GM12878 (cell line): ENCODE data around the gene NAT14. TPM values are rescaled to one million over a fixed set of nuclear protein-coding genes. Genes with fewer than 3 reads are reported as not detected.

Source experiments
- ATAC-seq: fragments of 200-7000 bp; cut with Tn5 transposase; 3 replicates; pipeline ENCODE4 v1.9.1; 2020; ENCODE audit warnings: mild to moderate bottlenecking, moderate library complexity
- BruUV-seq: library from RNA; stranded (reverse); fragments of 400-500 nt; replicated peaks from 2 replicates; lab custom pipeline; 2021; lab: Mats Ljungman, UMichigan
- CTCF ChIA-PET: fragments of 300-600 bp; sonication (Branson Sonifier 250); formaldehyde crosslinking; extraction: SDS; loops from one replicate; lab custom pipeline; 2021; ENCODE audit warnings: inconsistent platforms; lab: Yijun Ruan, JAX
- POLR2A ChIA-PET: fragments of 350-600 bp; formaldehyde crosslinking; extraction: SDS; loops from one replicate; lab custom pipeline; 2021; ENCODE audit warnings: inconsistent platforms; lab: Charles Lee
- RAD21 ChIA-PET: fragments of 300-600 bp; sonication (Branson Sonifier 250); formaldehyde crosslinking; loops from one replicate; lab custom pipeline; 2023; ENCODE audit warnings: antibody characterized with exemption; ENCODE audit not compliant: unreplicated experiment; lab: Charles Lee
- SMC1A ChIA-PET: fragments of 300-600 bp; sonication (Branson Sonifier 250); formaldehyde crosslinking; loops from one replicate; lab custom pipeline; 2023; ENCODE audit not compliant: unreplicated experiment, uncharacterized antibody; lab: Charles Lee
- DNase-seq: peaks from one replicate; pipeline ENCODE4 v3.0.0-alpha.2; 2011; ENCODE audit warnings: low read depth, low spot score
- FAIRE-seq: peaks from 3 replicates; lab custom pipeline; 2011; peaks lifted over from hg19 to GRCh38; lab: Jason Lieb, UNC
- H2AFZ ChIP-seq: 2 replicates; pipeline ENCODE4 v1.6.0; 2011; ENCODE audit warnings: low read depth, low read length, control low read depth; ENCODE audit not compliant: control insufficient read depth
- H3K27ac ChIP-seq: 2 replicates; pipeline ENCODE4 v1.5.1; 2011; ENCODE audit warnings: control low read depth; ENCODE audit not compliant: control insufficient read depth, insufficient read depth
- H3K27me3 ChIP-seq, 2 experiments: replicated peaks in 1 of 2; 2 replicates each; pipeline versions ENCODE4 v1.6.0 to v1.6.1; 2011; ENCODE audit warnings: low read length in 1 of 2; ENCODE audit not compliant: control insufficient read depth in 2 of 2, insufficient read depth in 2 of 2
- H3K36me3 ChIP-seq, 2 experiments: 2 replicates each; pipeline ENCODE4 v1.5.1; 2011; ENCODE audit warnings: low read length in 1 of 2; ENCODE audit not compliant: control insufficient read depth in 2 of 2, insufficient read depth in 2 of 2
- H3K4me1 ChIP-seq: 2 replicates; pipeline ENCODE4 v1.6.1; 2011; ENCODE audit warnings: mild to moderate bottlenecking, low read length, moderate library complexity, mixed read lengths; ENCODE audit not compliant: control insufficient read depth, insufficient read depth
- H3K4me2 ChIP-seq: 2 replicates; pipeline ENCODE4 v1.6.0; 2011; ENCODE audit warnings: control low read depth; ENCODE audit not compliant: control insufficient read depth, insufficient read depth
- H3K4me3 ChIP-seq: fragments of 200-600 bp; sonication (generic); 2 replicates; pipeline ENCODE4 v1.5.1; 2016
- H3K79me2 ChIP-seq: 2 replicates; pipeline ENCODE4 v1.6.0; 2011; ENCODE audit warnings: low read length; ENCODE audit not compliant: control insufficient read depth, insufficient read depth
- H3K9ac ChIP-seq: 2 replicates; pipeline ENCODE4 v1.8.0; 2011; ENCODE audit warnings: low read length, control low read depth, mixed read lengths; ENCODE audit not compliant: control insufficient read depth, insufficient read depth
- H3K9me3 ChIP-seq: replicated peaks from 3 replicates; pipeline ENCODE4 v1.5.1; 2011; ENCODE audit warnings: mild to moderate bottlenecking, low read length; ENCODE audit not compliant: control insufficient read depth, insufficient read depth
- H4K20me1 ChIP-seq: 2 replicates; pipeline ENCODE4 v1.6.0; 2011; ENCODE audit not compliant: control insufficient read depth, insufficient read depth
- DPF2 ChIP-seq: fragments of 450-650 bp; IDR thresholded peaks from 2 replicates; pipeline ENCODE4 v1.6.1; 2017; ENCODE audit warnings: mild to moderate bottlenecking
- FOS ChIP-seq: IDR thresholded peaks from 3 replicates; pipeline ENCODE4 v1.6.1; 2011; ENCODE audit warnings: borderline replicate concordance; ENCODE audit not compliant: insufficient read length; ENCODE audit errors: extremely low read depth
- IKZF1 ChIP-seq: fragments of 450-650 bp; conservative IDR thresholded peaks from 2 replicates; pipeline ENCODE4 v1.6.1; 2017; ENCODE audit warnings: antibody characterized with exemption, mild to moderate bottlenecking
- MTA3 ChIP-seq: IDR thresholded peaks from 2 replicates; pipeline ENCODE4 v1.6.1; 2012; ENCODE audit warnings: low read length, inconsistent platforms, borderline replicate concordance
- PAX8 ChIP-seq: fragments of 450-650 bp; IDR thresholded peaks from 2 replicates; pipeline ENCODE4 v1.6.1; 2017; ENCODE audit warnings: mild to moderate bottlenecking, moderate library complexity
- PML ChIP-seq: IDR thresholded peaks from 2 replicates; pipeline ENCODE4 v1.6.1; 2012; ENCODE audit warnings: low read length, inconsistent platforms
- POU2F2 ChIP-seq: IDR thresholded peaks from 3 replicates; pipeline ENCODE4 v1.6.1; 2011; ENCODE audit warnings: low read depth, mild to moderate bottlenecking, low read length, borderline replicate concordance
- RB1 ChIP-seq: fragments of 450-650 bp; formaldehyde crosslinking; IDR thresholded peaks from 2 replicates; pipeline ENCODE4 v1.6.1; 2017; ENCODE audit warnings: mild to moderate bottlenecking, borderline replicate concordance
- RELA ChIP-seq: fragments of 450-650 bp; IDR thresholded peaks from 2 replicates; pipeline ENCODE4 v1.8.0; 2014; ENCODE audit warnings: borderline replicate concordance; ENCODE audit not compliant: partially characterized antibody
- SP1 ChIP-seq: IDR thresholded peaks from one replicate; pipeline ENCODE4 v1.6.1; 2011; ENCODE audit warnings: low read depth, low read length
- SREBF1 ChIP-seq: IDR thresholded peaks from 2 replicates; pipeline ENCODE4 v1.6.1; 2012; ENCODE audit warnings: mild to moderate bottlenecking, low read length
- STAT3 ChIP-seq: IDR thresholded peaks from 2 replicates; pipeline ENCODE4 v1.6.1; 2011; ENCODE audit warnings: low read depth, low read length, improper control_type of control experiment
- YY1 ChIP-seq: IDR thresholded peaks from 2 replicates; pipeline ENCODE4 v1.6.1; 2011; ENCODE audit warnings: low read depth, mild to moderate bottlenecking, low read length
- WGBS: methylation state at CpG from one replicate; pipeline ENCODE4 v1.1.6; 2016; ENCODE audit warnings: low lambda C conversion rate; ENCODE audit not compliant: insufficient replicate concordance, insufficient coverage; ENCODE audit errors: missing lambda C conversion rate; 5-methylcytosine and 5-hydroxymethylcytosine counted together
- in situ Hi-C: fragments of 300-500 bp; cut with MboI; formaldehyde crosslinking; loops from 9 replicates; pipeline ENCODE4 v1.14.3; 2018; ENCODE audit warnings: mixed read lengths
- intact Hi-C: fragments of 100-400 bp; cut with micrococcal nuclease; formaldehyde crosslinking; loops from one replicate; pipeline ENCODE4 v1.14.2; 2022; ENCODE audit not compliant: unreplicated experiment
- polyA plus RNA-seq, 11 experiments: library from polyadenylated mRNA; depleted of rRNA in 4 of 11; unstranded in 6 of 11; stranded (reverse) in 5 of 11; fragments of >200 nt; fragmentation: Nextera tagmentation in 4 of 11; fragmentation: Illumina TruSeq in 1 of 11; extraction: Ambion mirVana in 4 of 11; extraction: Trizol in 1 of 11; gene quantifications; 1 replicate in 1 of 11; 2 replicates in 10 of 11; pipeline versions ENCODE4 v1.2.1 to v1.2.3, GENCODE V29; 2011 to 2016; ENCODE audit warnings: inconsistent platforms in 2 of 11, missing spikeins in 2 of 11, low read depth in 1 of 11
- total RNA-seq, 4 experiments: library from RNA; depleted of rRNA in 3 of 4; stranded (reverse); fragments of >200 nt in 3 of 4; fragmentation: Illumina TruSeq in 1 of 4; extraction: Trizol in 1 of 4; gene quantifications; 2 replicates each; pipeline versions ENCODE4 v1.2.1 to v1.2.3, GENCODE V29; 2013 to 2021
- TF ChIP-seq, protein P1 (sequence below): IDR thresholded peaks from 2 replicates; pipeline ENCODE4 v1.6.1; 2012; ENCODE audit warnings: mild to moderate bottlenecking, low read depth, low read length
- TF ChIP-seq, protein P2 (sequence below): IDR thresholded peaks from 2 replicates; pipeline ENCODE4 v1.6.1; 2012; ENCODE audit warnings: improper control_type of control experiment, low read depth, low read length; ENCODE audit not compliant: insufficient replicate concordance

NAT14 gene
- total and polyA plus RNA-seq, 10 of the 15 experiments (the other 5 are each of a cell fraction or from before 2014, with no cell fraction given): 0.87 to 23.6 (median 9.7) TPM

DNA sequence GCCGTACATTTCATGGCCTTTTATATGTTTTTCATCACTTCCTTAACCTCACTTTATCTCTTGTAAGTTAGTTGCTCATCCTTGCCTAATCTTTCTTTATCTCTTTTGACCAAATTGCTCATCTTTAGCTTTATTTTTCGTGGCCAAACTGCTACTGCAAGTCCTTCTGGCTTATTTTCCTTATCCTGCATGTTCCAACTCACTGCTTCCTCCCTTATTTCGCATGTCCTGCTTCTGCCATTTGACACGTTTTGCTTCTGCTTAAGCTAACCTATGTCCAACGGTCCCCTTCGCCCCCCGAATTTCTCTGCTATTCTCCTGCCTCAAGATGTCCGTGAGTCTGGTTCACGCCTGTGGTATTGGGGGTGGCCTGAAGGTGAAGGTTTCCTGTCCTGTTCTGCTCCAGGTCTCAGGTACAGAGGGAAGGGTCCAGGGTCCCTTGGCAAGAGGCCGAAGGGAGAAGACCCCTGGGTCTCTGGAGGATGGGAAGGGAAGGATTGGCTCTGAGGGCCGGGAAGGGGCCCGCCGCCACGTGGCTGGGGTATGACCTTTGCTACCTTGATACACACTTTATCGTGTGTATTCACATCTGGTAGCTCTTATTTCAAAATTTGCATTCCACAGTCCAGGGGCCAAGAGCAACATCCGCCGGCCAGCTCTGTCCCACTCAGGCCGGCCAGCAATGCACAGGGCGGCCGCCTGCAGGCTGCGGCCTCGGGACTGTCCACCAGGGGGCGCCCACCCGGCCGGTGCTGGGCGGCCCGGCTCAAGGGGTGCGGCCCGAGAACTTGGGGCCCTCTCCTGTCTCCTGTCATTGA, 17.5 kb upstream of the NAT14 start:
- Histone ChIP-seq H3K79me2 (no peaks in the 10 kb centered on the region), H3K9me3 (no peaks in the 10 kb centered on the region), H4K20me1 (no peaks in the 10 kb centered on the region), H3K4me3 (no peak overlapping the region), H3K4me1 (no peaks in the 10 kb centered on the region), H2AFZ (no peak overlapping the region; the same call in 1 of the 2 replicates), H3K36me3 (no peaks in the 10 kb centered on the region), H3K9ac (no peak overlapping the region), H3K4me2 (no peak overlapping the region), H3K27me3 (no peaks in the 10 kb centered on the region), H3K27ac (no peak overlapping the region)
- POLR2A ChIA-PET: interaction anchor here (0.7 to 2.6 kb wide), 2 partner anchors 9 to 1777 kb away, joined by 3 to 8 read pairs; partner anchors contain the start of gene ZNF628
- no TSS peak for BruUV-seq
- RAD21 ChIA-PET: interaction anchor here (0.6 to 2.8 kb wide), 8 partner anchors 9 to 164 kb away, joined by 3 to 34 read pairs (median 6); partner anchors contain the start of genes NAT14, ZNF628, ZNF784 and ZNF865
- SMC1A ChIA-PET: interaction anchor here (0.6 to 2.3 kb wide), 6 partner anchors 9 to 270 kb away, joined by 3 to 19 read pairs (median 6); partner anchors contain the start of genes NLRP9, ZNF628 and ZNF784
- CTCF ChIA-PET: interaction anchor here (0.6 to 4.8 kb wide), 25 partner anchors 8 to 793 kb away, joined by 3 to 88 read pairs (median 4); partner anchors contain the start of genes KMT5C, NAT14, TMEM238 and ZNF628
- intact Hi-C loops: loop anchor here (1.0 to 5.0 kb wide), 2 partner anchors 37 to 165 kb away; no protein-coding TSS in a partner anchor
- ATAC-seq (peak; percentile 99), DNase-seq (no peak), FAIRE-seq (no peak)
- in situ Hi-C loops: no loop called here
- WGBS: 25% methylated on average over 25 of the region's 29 CpGs
- TF ChIP-seq, protein P1, sequence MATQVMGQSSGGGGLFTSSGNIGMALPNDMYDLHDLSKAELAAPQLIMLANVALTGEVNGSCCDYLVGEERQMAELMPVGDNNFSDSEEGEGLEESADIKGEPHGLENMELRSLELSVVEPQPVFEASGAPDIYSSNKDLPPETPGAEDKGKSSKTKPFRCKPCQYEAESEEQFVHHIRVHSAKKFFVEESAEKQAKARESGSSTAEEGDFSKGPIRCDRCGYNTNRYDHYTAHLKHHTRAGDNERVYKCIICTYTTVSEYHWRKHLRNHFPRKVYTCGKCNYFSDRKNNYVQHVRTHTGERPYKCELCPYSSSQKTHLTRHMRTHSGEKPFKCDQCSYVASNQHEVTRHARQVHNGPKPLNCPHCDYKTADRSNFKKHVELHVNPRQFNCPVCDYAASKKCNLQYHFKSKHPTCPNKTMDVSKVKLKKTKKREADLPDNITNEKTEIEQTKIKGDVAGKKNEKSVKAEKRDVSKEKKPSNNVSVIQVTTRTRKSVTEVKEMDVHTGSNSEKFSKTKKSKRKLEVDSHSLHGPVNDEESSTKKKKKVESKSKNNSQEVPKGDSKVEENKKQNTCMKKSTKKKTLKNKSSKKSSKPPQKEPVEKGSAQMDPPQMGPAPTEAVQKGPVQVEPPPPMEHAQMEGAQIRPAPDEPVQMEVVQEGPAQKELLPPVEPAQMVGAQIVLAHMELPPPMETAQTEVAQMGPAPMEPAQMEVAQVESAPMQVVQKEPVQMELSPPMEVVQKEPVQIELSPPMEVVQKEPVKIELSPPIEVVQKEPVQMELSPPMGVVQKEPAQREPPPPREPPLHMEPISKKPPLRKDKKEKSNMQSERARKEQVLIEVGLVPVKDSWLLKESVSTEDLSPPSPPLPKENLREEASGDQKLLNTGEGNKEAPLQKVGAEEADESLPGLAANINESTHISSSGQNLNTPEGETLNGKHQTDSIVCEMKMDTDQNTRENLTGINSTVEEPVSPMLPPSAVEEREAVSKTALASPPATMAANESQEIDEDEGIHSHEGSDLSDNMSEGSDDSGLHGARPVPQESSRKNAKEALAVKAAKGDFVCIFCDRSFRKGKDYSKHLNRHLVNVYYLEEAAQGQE: no peak
- TF ChIP-seq, protein P2, sequence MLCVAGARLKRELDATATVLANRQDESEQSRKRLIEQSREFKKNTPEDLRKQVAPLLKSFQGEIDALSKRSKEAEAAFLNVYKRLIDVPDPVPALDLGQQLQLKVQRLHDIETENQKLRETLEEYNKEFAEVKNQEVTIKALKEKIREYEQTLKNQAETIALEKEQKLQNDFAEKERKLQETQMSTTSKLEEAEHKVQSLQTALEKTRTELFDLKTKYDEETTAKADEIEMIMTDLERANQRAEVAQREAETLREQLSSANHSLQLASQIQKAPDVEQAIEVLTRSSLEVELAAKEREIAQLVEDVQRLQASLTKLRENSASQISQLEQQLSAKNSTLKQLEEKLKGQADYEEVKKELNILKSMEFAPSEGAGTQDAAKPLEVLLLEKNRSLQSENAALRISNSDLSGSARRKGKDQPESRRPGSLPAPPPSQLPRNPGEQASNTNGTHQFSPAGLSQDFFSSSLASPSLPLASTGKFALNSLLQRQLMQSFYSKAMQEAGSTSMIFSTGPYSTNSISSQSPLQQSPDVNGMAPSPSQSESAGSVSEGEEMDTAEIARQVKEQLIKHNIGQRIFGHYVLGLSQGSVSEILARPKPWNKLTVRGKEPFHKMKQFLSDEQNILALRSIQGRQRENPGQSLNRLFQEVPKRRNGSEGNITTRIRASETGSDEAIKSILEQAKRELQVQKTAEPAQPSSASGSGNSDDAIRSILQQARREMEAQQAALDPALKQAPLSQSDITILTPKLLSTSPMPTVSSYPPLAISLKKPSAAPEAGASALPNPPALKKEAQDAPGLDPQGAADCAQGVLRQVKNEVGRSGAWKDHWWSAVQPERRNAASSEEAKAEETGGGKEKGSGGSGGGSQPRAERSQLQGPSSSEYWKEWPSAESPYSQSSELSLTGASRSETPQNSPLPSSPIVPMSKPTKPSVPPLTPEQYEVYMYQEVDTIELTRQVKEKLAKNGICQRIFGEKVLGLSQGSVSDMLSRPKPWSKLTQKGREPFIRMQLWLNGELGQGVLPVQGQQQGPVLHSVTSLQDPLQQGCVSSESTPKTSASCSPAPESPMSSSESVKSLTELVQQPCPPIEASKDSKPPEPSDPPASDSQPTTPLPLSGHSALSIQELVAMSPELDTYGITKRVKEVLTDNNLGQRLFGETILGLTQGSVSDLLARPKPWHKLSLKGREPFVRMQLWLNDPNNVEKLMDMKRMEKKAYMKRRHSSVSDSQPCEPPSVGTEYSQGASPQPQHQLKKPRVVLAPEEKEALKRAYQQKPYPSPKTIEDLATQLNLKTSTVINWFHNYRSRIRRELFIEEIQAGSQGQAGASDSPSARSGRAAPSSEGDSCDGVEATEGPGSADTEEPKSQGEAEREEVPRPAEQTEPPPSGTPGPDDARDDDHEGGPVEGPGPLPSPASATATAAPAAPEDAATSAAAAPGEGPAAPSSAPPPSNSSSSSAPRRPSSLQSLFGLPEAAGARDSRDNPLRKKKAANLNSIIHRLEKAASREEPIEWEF: no peak
- TF ChIP-seq YY1: peak; percentile 81
- TF ChIP-seq RELA: no peak
- TF ChIP-seq FOS: no peak
- no peak for TF ChIP-seq PAX8
- no peak for TF ChIP-seq IKZF1
- TF ChIP-seq STAT3: no peak
- no peak for TF ChIP-seq RB1
- TF ChIP-seq POU2F2: no peak
- TF ChIP-seq MTA3: no peak
- TF ChIP-seq DPF2: 0 out of 2 replicates have a peak, but pooled peaks have one; percentile 33
- no peak for TF ChIP-seq SP1
- TF ChIP-seq SREBF1: no peak
- no peak for TF ChIP-seq PML
